HG03139 (cell line): ENCODE results near the gene PTPN21.

ENCODE experiments used
- ATAC-seq: cut with Tn5 transposase; IDR thresholded peaks from one replicate; pipeline ENCODE4 v1.9.1; 2021; ENCODE audit not compliant: unreplicated experiment

Gene PTPN21

DNA sequence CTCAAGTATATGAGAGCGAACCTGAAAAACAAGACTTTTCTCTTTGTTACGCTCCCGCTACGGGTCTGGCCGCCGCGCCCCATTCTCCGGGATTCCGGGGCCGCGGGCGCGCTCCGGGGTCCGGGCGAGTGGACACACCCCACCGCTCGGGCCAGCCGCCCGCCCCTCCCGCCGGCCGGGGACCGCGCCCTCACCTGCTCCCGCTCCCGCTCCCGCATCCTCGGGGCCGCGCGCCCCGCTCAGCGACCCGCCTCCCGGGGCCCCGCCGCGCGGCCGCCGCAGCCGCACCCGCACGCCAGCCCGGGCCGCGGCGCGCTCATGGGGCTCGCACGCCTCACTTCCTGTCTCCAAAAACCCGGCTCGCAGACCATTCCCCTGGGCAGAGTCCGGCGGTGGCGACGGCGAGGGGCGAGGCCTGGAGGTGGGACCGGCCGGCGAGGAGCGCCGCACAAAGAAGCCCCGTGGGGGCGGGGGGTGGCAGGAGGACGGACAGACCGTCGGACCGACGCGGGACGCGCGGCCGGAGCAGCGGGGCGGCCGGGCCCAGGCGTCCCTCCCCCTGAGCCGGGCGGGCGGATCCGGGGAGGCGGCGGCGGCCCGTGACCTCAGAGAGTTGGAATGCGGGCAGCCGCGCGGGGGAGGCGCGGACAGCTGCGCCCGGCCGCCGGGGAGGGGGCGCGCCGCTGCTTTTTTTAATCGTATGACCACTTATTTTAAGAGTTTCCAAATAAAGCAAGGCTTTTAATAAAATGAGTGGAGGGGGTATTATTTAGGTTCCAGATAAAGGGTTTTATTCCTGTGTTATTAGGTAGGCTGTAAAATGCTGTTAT lies at the start of gene PTPN21:
PTPN21 (minus strand) TSS at position 551 of the 830 bp plus-strand sequence. CDS start 4,590 bp downstream, outside the sequence.
- no peak for ATAC-seq

DNA sequence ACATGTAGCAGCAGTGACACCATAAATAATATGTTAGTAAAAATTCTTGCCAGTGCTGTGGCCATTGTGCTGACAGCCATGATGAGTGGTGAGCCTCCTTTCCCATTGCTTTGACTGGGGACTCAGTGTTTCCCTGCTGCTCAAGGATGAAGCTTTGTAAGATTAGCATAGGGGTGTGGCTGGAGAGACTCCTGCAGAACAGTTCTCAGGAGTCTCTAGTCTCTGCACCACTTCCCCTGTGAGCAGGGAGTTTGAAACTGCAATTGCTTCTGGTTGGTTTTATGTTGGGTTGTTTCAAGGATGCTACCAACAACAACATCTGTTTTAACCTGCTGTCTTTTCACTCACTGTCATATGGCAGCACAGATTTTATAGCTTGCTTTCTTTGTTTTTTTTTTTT lies 49.4 kb upstream of the PTPN21 start:
- no peak for ATAC-seq

DNA sequence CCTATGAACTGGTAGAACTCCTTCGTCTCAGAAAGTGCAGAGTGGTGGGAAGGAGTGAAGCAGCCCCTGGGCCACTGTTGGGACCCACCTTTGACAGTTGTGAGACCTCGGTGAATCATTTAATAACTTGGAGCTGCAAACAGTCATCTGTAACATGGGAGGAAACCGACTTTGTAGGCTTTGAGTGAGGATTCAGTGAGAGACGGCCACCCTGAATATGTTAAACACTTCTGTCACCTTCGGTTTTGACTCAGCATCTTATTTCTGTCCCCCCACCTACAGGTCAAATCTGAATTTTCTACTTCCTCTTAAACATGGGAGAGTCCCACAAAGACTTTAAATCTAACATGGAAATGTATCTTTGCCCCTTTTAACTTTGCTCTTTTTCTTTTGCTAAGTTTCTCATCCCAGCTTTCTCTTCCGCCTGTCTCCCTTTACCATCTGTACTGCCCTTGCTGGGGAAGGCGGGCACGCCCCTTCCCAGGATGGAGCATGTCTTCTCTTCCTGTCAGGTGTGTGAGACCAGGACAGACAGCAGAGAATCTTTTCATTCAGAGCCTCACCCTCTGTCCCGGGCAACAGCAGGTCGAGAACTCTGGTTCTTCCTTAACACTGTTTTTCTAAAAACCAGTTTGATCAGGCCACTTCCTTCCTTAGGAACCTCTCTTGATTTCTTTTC lies 45.1 kb upstream of the PTPN21 start:
- peak; percentile 88 for ATAC-seq

DNA sequence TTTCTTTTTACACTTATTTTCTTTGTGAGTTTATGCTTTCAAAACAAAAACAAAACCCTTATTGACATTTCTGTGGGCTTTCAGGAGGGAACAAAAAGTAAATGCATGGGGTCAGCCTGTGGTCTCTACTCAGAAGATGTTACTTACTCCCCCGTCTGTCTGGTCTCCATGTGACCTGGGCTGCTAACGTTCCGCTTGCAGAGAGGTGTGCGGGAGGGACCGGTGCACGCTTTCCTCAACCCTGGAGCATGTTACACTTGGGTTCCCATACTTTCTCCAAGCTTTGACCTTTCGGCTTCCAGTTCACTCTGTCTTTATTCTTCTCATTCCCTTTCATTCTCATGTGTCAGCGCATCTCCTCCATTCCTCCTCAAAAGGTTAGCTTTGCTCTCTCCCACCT lies 44.5 kb upstream of the PTPN21 start:
- ATAC-seq, result peak; percentile 17

DNA sequence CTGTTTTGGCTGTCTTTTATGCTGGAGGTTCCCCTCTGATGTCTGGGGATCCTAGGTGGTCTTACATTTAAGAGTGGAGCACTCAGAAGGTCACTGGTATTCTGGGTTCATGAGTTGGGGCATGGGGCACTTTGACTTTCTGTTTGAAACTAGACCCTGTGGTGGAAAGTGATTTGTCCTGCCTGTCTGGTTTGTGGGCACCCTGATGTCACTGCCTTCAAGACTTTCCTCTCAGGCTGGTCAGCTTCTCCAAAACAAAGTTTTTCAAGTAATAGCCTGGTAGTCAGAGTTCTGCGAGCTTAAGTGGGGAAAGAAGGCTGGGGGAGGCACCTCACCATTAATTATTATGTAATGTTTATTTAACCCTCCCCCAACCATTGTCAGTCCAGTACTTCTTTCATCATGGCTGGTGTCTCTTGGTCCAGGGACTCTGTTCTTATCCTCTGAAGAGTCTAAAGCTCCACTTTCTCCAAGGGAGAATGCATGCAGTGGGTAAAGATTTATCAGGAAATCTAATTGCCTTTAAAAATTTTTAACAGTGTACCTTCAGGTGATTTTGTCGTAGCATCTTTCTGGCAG lies 43.4 kb upstream of the PTPN21 start:
- no peak for ATAC-seq

DNA sequence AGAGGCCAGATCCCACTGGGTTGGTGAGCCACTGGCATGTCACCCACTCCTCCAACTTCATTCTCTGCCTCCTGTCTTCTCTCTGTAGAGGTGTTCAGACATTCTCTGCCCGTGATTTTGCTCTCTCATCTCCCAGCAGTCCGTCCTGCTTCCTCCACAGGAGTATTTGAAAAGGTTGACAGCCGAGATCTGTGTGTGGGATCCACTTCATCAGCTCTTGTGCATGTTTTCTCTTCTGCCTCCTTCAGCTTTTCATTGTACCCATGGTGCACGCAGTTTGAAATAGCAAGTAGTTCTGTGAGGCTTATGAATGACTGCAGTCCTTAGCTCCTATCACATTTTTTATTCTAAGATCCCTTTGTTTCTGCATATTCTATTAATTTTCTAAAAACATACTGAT lies 42.8 kb upstream of the PTPN21 start:
- ATAC-seq, result no peak

DNA sequence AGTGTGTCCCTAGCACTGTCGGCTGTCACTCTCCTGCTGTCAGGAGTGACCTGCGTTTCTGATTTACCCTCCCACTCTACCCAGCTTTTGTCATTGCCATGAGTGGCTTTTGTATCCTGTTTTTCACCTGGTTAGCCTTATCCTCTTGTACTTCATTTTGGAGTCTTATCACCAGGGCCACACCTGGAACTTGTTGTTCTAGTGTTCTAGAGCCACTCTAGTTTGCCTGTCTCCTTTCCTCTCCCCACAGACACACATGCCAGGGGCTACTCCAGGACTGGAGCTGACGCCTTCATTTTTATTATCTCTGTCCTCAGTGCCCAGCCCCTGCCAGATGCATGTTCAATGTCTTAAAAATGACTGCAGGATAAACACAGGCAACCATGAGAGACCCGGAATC lies 42.2 kb upstream of the PTPN21 start:
- no peak for ATAC-seq

DNA sequence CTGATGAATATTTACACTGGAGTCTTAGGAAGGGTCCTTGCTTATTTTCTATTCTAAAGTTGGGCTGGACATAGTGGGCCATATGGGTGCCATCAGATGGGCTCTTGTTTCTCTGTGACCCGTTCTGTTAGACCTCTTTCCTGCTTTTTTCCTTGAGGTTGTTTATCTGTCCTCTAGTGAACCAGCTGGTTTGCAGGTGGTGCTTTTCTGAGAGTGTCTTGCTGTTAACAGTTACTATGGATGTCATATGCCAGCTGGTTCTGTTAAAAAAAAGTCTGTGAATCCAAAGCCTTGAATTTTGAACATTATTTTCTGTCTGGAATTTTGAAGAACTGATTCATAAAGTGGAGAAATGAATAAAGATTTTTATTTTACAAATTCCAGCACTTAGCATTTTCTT lies 37.2 kb upstream of the PTPN21 start:
- ATAC-seq, result no peak

DNA sequence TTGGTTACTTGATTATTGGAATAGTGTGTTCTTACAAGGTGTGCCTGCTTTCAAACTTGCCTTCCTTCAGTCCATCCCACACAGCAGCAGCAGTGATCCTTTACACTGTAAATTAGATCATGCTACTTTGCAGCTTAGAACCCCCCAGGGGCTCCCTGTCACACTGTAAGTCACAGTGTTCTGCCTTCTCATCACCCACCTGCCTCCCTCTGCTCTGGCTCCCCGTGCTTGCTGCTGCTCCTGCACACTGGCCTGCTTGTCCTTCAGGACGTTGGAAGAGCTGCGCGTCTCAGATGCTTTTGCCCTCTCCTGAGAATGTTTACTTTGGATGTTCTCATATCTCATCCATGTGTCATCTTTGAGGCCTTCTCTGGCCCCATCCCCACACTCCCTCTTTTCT lies 35.4 kb upstream of the PTPN21 start:
- ATAC-seq, result no peak

DNA sequence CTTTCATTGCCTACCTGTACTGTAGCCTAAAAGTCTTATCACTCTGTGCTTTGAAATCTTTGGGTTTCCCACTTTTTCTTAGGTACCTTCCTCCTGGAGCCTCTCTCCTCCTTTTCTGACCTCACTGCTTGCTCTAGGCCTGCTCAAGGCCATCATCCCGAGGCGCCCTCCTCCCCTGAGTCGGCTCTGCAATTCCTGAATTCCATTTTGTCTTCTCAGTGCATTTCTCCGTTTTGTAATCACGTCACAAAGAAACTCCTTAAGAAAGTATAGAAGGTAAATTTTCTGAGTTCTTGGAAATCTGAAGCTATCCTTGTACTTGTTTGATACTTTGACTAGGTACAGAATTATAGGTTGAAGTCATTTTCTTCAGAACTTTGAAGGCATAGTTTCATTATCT lies 33.3 kb upstream of the PTPN21 start:
- no peak for ATAC-seq

DNA sequence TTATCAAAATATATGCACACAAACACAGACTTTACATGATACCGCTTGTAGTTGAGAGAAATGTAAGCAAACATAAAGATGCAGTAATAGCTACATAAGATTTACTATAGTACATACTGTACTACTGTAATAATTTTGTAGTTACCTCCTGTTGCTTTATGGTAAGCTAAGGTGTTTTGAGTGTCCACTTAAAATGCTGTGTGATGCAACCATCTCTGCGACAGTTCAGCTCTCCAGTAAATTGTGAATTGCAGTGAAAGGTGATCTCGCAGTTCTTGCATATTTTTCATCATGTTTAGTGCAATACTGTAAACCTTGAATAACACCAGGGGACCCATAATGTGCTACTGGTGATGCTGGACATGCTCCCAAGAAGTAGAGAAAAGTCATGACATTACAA lies 29.6 kb upstream of the PTPN21 start:
- ATAC-seq, result no peak

DNA sequence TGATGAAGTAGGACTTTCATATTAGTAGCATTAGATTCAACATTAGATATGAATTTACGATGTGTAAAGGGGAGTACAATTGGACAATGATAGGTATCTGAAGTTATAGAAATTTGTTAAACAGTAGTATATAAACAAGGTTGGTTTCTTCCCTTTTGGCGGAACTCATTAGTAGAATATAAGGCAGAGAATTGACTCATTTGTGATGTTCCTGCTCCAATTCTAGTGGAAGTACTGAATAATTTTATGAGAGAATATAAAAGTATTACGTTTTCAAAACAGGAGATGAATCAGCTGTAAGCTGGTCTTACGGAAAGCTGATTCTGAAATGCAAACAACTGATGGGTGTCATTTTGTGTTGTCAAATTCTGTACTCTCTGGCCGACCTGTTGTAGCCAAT lies 21.4 kb upstream of the PTPN21 start:
- ATAC-seq, result no peak

DNA sequence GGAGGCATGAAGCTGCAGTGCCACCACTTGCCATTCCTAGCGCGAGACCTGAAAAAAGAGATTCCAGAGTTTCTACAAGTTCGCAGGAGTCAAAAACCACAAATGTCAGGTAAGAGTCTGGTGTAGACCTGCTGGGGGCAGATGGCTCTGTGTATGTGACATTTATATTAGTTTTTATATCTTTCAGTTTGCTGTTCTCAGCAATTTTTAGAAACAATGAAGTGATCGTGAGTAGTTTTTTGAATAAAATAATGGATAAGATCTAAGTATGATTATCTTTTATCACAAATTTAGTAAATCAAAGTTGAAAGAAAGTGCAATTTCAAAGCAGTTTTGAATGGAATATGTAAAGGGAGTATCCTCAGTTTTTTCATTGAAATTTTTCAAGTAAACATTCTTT lies 17.3 kb upstream of the PTPN21 start:
- no peak for ATAC-seq

DNA sequence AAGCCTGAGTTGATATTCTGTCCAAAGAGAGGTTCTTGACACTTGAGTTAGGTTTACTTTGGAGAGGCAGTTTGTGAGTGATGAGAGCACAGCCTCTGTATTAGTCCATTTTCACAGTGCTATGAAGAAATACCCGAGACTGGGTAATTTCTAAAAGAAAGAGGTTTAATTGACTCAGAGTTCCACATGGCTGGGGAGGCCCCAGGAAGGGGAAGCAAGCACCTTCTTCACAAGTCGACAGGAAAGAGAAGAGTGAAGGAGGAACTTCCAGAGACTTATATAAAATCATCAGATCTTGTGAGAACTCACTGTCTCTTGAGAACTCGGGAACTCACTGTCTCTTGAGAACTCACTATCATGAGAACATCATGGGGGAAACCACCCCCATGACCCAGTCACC lies 13.4 kb upstream of the PTPN21 start:
- no peak for ATAC-seq

DNA sequence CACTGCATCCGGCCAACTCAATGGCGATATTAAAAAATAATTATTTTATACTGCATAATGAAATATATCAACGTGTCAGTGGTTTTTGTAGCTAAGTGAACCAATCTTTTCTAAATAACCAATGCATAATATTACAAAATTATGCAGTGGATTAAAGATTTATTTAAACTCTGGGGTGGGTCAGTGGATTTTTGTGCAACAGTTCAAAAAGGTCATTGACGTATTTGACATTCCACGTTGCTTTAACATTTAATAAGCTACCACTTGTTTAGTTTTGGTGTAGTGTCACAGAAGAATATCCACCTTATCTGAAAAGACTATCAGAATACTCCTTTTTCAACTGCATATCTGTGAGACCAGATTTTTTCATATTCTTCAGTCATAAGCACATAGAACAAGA lies 10.6 kb upstream of the PTPN21 start:
- ATAC-seq, result no peak

DNA sequence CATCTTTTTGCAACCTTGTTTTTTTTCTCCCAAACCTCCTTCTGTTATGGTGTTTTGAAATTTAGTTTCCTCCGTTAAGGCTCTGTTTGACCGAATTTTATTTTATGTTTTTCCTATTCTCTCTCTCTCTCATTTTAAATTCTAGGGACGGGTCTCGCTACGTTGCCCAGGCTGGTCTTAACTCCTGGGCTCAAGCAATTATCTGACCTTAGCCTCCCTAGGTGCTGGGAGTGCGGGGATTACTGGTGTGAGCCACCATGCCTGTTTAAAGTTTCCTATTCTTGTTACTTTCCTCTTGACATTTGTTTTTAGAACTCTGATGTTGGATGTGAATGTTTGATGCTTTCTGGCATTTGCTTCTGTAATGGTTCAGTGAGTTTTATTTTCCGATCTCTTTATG lies 9.0 kb upstream of the PTPN21 start:
- ATAC-seq, result no peak

DNA sequence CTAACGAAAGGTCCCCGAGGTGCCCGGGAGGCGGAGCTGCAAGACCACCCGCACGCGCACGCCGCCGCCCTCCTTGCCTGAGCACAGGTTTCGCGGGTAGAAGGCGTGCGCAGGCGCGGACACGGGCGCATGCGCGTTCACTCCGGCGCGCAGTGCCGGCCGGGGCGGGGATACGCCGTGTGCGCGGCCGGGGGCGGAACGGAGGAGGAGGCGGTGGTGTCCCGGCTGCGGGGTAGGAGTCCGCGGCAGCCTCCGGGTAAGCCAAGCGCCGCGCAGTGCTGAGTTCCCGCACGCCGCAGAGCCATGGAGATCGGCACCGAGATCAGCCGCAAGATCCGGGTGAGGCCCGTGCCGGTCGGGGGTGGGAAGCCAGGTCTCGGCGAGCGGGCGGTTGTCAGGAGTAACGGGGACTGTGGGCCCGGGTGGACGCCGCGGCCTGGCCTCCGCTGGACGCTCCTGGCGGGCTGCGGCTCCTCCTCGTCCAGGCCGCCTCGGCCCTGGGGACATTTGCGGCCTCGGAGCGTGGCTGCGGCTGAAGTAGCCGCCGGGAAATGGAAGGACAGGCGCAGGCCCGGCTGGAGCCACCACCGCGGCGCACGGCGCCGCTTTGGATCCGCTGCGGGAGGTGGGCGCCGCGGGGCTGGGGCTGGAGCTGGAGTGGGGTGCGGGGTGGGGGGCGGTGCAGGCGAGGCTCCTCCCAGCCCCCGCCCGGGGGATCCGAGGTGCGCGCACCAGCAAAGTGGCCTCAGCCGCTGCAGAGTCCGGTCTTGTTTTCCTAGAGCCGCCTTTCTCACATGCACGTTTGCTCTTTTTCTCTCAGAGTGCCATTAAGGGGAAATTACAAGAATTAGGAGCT lies 8.3 kb upstream of the PTPN21 start, which contains the start of gene ZC3H14:
ZC3H14 (plus strand) TSS at position 207 of the 856 bp plus-strand sequence; CDS start at position 304, 97 bp downstream.
- peak; percentile 95 for ATAC-seq

DNA sequence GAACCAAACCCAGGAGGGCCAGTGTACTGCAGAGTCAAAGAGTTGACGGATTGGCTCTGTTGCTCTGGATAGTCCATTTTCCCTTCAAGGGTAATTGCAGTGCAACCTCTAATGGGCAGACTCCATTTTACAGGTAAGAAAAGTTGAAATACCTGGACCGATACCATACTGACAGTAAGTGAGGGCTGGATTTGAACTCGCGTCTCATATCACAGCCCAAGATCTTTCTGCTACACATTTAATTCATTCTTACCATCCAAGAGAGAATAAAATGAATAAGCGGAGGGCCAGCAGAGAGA lies 7.7 kb upstream of the PTPN21 start:
- ATAC-seq, result no peak

DNA sequence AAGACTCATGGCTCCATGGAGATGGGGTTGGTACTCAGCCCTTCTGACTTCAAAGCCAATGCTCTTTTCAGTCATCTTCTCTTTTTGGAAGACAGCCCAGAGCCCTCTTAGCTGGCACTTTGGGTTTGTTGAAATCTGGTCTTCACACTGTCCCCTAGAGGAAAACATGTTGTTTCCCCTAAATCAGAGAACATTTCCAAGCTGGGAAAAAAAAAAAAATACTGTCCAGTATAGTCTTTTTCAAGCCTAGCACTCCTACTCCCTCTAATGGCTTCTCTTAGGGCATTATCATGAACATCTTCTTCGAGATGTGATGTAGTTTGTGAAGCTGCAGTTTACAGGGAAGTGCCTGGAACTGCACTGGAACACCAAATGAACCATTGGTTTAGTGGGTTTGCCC lies 5.0 kb upstream of the PTPN21 start:
- no peak for ATAC-seq

DNA sequence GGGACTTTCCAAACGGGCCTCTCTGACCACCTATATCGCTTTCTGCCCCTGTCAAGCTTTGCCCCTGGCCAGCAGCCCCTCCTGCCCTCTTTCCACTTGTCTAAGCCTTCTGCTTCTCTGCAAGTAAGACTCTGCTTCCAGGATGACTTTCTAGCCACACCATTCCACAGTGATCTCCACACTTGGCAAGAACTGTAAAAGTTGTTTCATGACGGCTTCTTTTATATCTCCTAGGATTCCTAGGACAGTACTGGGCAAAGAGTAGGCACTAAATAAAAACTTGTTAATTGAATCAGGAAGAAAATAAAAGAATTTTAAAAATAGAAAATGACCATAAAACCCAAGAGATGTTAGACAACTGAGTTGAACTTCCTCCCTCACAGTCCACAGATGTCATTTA lies 1.8 kb upstream of the PTPN21 start:
- no peak for ATAC-seq

DNA sequence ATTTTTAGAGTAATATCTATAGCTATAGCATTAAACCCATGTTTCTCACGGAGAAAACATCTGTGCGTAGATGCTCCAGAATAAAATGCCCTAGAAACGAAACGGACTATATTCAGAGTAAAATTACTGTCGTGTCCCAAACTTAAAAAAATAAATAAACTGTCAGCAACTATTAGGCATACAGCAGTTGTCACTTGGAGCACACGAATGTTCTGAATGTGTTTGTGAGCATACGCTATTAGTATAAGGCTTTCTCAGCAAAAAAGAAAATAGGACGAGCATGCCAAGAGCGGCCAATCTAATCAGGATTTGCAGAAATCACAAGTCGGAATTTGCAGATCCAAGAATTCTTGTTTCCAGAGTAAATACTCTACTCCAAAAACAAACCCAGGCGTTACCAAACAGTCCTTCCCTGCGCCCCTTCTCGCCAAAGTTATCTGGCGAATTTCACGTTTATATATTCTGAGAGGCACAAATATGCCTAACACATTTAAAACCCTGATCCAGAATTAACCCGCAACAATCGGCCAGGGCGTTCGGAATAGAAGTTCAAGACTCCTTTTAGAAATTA lies 836 bp downstream of the PTPN21 start:
- no peak for ATAC-seq
